HG03175 (cell line): Measurements from ENCODE around the gene ELAC1.
"Not testable (repeated sequence)": the region's sequence is repeated elsewhere in the genome, so short reads cannot be mapped to it uniquely, and the experiment has no call there.

Experiments used
- ATAC-seq: cut with Tn5 transposase; IDR thresholded peaks from one replicate; pipeline ENCODE4 v1.9.1; 2021; ENCODE audit warnings: mild to moderate bottlenecking, moderate library complexity; ENCODE audit not compliant: unreplicated experiment

ELAC1 gene, protein sequence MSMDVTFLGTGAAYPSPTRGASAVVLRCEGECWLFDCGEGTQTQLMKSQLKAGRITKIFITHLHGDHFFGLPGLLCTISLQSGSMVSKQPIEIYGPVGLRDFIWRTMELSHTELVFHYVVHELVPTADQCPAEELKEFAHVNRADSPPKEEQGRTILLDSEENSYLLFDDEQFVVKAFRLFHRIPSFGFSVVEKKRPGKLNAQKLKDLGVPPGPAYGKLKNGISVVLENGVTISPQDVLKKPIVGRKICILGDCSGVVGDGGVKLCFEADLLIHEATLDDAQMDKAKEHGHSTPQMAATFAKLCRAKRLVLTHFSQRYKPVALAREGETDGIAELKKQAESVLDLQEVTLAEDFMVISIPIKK

GRCh38 chr18:50967714-50968661, at the start of gene ELAC1:
Gene ELAC1, plus strand, starts transcription at chr18:50968040. Its CDS starts 6,365 bp downstream, at chr18:50974405.
- peak; percentile 93 for ATAC-seq

GRCh38 chr18:50918153-50918552, 49.7 kb upstream of the ELAC1 start:
- ATAC-seq: no peak

DNA sequence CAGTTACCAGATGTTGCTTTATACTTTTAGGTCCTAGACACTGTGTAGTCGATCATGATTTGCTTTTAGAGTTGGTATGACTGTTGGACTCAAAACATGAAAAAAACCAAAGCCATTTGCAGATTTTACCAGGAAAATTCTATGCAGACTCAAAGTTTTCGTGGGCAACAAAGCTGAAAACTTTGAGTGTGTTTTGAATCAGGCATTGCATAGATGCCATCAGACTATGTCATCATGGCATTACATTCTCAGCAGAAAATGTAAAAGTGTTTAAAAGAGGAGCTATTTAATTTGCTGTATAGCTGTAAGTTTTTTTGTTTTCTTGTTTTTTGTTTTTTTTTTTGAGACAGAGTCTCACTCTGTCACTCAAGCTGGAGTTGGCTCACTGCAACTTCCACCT, 43.5 kb upstream of the ELAC1 start:
- no peak for ATAC-seq

DNA sequence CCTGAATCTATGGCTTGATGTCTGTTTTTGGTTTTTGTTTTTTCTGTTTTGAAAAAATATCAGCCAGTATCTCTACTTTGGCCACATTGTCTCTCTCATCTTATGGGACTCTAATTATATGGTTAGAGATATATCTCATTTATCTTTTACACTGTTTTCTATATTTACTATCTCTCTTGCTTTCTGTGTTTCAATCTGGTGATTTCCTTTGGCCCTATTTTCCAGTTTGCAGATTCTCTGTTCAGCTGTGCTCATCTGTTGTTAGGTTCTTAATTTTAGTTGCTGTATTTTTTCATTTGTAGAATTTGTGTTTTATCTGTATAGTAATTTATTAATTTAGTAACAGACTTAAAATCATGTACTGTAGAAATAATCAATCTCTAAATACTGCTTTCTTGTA, 41.3 kb upstream of the ELAC1 start:
- ATAC-seq: no peak

DNA sequence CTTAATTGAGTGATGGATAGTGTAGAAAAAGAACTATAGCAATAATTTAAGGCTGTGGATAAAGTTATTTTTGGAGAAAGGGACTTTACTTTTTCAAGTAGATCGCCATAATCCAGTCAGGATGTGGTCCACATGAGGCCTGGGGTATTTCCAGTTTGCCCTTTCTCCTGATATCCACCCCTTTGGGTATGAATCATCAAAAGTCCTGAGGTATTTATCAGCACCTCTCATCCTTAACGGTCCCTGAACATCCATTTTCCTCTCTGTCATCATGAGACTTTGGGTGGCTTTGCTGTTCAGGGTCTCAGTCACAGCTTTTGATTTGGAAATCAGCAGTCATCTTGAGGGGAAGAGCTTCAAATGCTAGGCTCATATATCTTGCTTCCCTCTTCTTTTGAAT, 39.3 kb upstream of the ELAC1 start:
- ATAC-seq: no peak

DNA sequence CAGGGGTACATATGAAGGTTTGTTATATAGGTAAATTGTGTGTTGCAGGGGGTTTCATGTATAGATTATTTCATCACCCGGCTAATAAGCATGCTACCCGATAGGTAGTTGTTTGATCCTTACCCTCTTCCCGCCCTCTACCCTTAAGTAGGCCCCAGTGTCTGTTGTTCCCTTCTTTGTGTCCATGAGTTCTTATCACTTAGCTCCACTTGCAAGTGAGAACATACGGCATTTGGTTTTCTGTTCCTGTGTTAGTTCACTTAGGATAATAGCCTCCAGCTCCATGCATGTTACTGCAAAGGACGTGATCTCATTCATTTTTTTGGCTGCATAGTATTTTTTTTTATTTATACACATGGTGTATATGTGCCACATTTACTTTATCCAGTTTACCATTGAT, 34.2 kb upstream of the ELAC1 start:
- ATAC-seq: no peak

DNA sequence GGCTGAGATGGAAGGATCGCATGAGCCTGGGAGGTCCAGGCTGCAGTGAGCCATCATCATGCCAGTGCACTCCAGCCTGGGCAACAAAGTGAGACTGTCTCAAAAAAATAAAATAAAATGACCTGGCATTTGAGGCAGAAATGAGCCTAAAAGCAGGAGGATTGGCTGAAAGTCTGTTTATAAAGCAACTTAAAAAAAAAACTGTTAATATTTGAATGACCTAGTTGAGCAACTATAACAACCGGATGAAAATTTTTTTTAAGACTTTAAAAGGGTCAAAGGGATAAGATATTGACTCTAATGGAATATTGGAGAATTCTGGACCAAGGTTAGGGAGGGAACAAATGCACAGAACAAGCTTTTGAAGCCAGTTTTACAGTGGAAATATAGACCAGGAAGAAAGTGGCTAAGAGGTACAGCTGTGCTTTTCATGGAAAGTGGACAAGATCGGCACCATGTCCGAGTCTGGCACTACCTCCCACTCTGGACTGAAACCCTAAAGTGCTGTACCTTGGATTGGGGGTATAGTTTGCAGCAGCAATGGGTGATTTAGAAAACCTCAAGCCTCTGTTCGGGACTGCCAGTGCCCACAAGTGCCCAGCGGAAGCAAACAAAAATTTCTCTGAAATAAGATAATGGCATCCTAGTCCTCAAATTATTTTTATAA, 33.2 kb upstream of the ELAC1 start:
- no peak for ATAC-seq

DNA sequence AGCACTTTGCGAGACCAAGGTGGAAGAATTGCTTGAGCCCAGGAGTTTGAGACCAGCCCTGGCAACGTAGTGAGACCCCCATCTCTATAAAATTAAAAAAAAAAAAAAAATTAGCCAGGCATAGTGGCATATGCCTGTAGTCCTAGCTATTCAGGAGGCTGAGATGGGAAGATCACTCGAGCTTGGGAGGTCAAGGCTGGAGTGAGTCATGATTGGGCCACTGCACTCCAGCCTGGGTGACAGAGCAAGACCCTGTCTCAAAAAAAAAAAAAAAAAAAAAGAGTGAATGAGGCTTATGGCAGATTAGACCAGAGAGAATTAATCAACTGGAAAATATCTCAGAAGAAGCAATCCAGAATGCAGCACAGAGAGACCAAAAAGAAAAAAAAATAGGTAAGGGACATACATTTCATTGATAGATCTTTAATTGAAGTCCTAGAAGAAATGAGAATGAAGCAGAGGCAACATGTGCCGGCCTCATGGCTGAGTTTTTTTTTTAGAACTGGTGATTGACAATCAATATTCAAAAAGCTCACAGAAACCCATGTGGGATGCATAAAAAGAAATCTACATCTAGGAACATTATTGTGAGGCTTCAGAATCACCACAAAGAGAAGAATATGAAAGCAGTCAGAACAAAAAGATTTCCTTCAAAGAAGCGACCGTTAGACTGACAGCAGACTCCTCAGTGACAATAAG, 32.2 kb upstream of the ELAC1 start:
- no peak for ATAC-seq

DNA sequence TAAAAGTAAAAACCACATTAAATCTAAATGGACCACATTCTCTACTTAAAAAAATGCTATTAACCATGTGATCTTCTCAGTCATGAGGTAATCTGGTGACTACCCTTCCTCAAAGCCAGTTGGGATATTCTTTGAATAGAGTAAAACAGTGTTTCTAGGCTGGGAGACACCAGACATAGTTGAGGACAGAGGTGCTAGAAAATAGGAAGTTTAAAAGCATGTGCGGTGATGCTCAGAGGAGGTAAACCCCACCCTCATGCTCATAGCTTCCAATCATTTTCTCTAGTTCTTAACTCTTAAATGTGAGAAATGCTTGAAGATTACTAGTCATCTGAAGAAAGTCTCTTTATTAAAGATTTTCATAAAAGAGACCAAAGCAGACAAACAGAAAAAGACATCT, 30.7 kb upstream of the ELAC1 start:
- ATAC-seq: no peak

DNA sequence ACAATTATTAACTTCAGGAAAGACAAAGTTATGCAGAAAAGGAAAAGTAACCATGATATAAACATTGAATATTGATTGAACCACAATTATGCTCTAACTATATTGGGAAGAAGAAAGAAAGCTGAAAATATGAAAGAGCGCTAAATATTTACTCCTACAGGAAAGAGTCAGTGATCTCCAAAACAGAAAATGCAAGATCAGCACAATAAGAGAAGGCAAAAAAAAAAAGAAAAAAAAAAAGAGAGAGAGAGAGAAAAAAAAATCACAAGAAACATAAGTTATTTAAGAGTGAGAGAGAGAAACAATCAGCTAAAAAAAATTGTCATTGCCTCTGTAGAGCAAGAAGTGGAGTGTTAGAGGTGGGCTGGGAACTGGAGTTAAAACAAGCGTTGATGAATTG, 28.9 kb upstream of the ELAC1 start:
- no peak for ATAC-seq

- ATAC-seq: no peak
These were observed 23.5 kb upstream of the ELAC1 start for GRCh38 chr18:50944245-50944932.

DNA sequence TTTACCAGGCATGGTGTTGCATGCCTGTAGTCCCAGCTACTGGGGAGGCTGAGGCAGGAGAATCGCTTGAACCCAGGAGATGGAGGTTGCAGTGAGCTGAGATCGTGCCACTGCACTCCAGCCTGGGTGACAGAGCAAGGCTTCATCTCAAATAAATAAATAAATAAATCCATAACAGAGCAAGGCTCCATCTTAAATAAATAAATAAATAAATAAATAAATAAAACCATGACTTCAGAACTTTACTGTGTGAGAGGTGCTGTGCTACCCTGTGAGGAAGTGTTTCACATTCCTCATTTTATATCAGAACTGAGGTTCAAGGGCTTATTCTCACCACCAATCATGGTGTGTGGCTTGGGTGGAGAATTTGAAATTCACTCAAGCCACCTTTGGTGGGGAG, 21.9 kb upstream of the ELAC1 start:
- not testable (repeated sequence) for ATAC-seq

- ATAC-seq: no peak
These were observed 19.9 kb upstream of the ELAC1 start for GRCh38 chr18:50947899-50948298.

- no peak for ATAC-seq
These were observed 18.7 kb upstream of the ELAC1 start for GRCh38 chr18:50949185-50949584.

DNA sequence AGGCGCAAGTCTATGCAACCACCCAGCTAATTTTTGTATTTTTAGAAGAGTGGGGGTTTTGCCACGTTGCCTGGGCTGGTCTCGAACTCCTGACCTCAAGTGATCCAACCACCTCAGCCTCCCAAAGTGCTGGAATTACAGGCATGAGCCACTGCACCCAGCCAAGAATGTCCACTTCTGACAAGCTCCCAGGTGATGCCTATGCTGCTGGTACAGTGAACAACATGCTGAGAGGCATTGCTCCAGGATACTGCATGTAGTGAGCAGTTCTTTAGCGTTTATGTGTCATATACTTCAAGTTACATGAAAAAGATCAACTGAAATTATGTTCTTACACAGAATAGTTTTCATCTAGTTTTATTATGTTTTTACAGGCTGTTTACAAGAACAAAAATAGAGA, 17.2 kb upstream of the ELAC1 start:
- ATAC-seq: no peak

- ATAC-seq: no peak
These were observed 14.0 kb upstream of the ELAC1 start for GRCh38 chr18:50953822-50954221.

DNA sequence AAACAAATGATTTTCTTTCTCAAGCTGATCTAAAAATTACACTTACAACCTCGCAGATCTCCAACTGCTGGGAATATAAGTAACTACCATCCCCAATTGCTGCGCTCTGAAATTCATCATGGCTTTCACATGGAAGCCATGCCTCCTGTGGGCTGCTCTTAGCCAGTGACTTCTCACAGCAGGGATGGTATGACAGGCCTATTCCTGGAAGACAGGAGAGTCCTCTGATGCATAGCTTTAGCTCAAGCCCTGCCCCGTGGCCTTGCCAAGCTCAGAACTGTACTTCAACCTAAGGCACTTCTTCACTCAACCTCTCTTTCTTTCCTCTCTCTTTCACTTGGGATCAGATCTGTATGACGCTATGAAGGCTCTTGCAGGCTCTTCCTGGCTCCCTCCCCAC, 12.6 kb upstream of the ELAC1 start:
- no peak for ATAC-seq

- ATAC-seq: no peak
These were observed 11.7 kb upstream of the ELAC1 start for GRCh38 chr18:50956116-50956515.

GRCh38 chr18:50961974-50962373, 5.9 kb upstream of the ELAC1 start:
- ATAC-seq: no peak

DNA sequence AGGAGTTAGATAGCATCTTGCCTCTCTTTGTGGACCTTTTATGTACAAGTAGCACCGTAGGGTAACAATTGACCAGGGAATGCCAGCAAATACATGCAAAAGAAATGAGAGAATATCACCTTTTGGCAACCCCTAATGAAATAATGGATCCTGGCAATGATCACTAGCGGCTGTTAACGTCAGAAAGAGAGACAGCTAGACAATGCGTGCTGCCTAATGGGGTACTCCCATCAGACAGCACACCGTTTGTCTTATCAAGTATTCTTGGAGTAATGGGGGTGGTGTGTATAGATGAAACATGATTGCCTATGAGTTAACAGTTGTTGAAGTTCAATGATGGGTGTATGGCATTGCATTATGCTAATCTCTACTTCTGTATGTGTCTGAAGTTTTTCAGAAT, 1.6 kb downstream of the ELAC1 start:
- no peak for ATAC-seq
